ENCODE measurements around the gene NDUFS7. TPM values are rescaled to one million over a fixed set of nuclear protein-coding genes. Genes with fewer than 3 reads are reported as not detected.
A peak's percentile ranks its signal among the peaks of the same experiment; 100 is the strongest.
"Not testable (repeated sequence)": the region's sequence is repeated elsewhere in the genome, so short reads cannot be mapped to it uniquely, and the experiment has no call there.

Gene NDUFS7
- total RNA-seq, 1 donor from 2014 or later = 120 TPM

DNA sequence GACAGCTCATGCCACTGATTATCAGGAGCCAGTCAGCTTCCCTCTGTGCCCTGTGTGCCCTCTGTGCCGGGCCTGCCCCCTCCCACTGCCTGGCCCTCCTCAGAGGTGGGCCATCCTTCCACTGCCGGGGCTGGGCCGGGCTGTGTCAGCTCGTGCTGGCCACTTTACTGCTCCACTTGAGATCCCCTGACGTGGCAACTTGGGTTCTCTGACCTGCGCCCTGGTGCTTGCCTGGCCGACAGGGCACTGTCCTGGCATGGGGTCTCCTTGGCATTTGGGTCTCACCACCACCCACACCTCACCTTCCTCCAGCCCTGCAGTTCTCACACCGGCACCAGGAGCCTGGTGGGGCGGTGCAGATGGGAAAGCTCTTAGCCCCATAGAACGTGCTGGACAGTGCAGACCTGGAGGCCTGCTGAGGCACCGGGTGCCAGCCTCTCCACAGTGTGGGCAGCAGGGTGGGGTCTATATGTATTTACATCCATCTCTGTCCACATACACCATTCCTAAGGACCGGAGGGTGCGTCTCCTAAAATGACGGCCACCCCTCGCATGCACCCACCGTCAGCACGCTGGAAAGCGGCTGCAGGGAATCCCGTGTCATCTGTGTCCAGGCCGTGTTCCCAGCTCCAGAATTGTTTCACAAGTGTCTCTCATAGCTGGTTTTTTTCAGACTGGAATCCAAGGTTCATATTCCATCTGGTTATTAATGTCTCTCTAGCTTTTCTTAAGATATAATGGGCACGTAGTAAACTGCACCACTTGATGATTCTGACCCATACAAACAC, 35.4 kb downstream of the NDUFS7 start:
- ATAC-seq = no peak

DNA sequence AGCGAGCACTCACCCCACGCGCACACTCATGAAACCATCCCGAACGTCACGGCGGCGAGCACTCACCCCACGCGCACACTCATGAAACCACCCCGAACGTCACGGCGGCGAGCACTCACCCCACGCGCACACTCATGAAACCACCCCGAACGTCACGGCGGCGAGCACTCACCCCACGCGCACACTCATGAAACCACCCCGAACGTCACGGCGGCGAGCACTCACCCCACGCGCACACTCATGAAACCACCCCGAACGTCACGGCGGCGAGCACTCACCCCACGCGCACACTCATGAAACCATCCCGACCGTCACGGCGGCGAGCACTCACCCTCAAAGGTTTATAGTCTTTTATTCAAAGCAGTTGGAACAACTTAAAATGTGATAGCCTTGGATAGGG, 36.4 kb downstream of the NDUFS7 start:
- ATAC-seq = not testable (repeated sequence)

DNA sequence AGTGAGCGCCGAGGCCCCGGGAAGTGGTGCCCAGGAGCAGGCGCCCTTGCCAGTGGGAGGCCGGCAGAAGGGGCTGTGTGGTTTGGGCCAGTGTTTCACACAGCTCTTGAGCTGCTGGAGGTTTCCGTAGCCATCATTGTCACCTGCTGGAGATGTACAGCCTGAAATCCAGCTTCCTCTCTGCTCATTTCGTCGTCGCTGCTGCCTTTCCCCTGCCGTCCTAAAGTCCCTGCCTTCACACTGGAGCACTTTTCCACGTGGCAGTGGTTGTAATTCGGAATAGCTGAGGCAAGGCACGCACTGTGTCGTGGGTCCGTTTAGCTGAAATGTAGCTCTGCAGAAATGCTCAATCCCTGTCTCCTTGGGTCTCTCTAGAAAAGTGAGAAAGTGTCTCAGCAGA, 36.9 kb downstream of the NDUFS7 start:
- ATAC-seq = no peak

DNA sequence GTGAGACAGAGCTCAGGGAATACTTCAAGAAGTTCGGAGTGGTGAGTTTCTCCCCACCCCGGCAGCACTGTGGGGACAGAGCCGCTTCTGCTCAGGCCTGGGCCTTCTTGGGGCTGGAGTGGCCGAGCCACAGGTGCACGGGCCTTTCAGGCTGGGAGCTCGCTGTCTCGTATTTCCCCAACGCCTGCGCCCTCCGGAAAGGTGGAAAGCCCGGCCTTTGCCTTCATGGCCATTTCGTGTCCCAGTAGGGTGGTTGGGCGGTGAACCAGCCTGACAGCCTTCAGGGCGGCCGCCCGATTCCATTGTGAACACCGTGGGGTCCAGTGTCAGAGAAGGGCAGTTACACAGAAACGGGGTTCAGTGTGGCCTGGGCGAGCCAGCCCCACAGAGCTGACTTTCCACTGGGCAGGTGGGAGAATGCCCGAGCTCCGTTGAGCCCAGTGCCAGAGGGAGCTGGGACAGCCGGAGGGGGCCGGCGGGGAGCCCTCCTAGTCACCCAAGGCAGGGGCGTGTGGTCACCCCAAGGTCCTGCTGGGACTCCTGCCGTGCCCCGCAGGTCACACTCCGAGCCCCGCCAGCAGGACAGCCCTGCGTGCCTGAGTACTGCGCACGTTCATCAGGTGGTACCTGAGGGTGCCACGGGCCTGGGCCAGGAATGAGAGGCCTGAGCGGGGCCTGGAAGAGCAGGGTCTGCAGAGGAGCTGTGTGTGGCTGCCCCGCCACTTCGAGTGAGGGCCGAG, 37.7 kb downstream of the NDUFS7 start:
- ATAC-seq = no peak

DNA sequence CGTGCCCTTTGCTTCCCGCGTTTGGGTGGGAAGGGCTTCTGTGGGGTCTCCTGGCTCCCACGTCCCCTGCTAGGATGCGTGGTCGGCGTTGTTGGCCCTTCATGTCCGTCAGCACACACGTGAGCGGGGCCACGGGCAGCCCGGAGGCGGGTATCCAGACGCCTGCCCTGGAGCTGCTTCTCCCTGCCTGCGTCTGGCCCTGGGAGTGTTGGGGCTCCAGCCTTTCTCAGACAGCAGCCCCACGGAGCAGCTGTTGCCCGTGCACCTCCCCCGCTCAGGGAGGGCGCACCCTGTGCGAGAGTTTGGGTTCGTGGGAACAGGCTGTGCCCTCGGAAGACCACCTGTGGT, 38.2 kb downstream of the NDUFS7 start:
- no peak for ATAC-seq

DNA sequence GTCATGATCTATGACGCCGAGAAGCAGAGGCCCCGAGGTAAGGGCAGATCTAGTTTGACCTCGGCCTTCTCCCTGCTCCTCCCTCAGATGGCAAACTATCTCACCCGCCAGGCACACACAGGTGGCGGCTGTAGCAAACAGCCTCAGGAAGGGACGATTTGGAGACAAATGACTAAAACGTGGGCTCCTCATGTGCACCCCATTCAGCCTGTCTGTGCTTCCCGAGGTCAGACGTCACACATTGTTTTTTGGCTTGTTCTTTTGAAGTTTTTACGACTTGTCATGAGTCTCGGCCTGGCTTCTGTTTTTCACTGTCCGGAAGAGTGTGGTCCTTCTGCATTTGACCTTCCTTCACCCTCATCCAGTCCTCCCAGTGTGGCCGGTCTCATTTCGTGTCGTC, 38.7 kb downstream of the NDUFS7 start:
- no peak for ATAC-seq

DNA sequence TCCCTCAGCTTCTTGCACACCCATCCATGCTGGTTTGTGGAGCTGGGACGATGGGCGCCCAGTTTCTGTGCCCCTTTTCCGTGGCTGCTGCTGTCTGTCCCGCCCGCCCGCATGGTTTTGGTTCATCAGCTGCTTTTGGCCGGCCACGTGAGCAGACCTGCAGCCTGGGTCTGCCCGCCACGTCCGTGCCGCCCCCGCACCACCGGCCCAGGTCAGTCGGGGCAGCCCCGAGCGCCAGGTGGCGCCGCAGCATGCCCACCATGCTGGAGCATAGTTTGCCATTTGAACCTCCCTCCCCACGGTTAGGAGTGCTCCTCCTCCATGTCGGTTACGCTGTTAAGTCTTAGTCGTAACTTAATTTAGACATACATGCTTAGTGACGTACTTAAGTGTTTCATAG, 39.2 kb downstream of the NDUFS7 start:
- ATAC-seq = no peak

DNA sequence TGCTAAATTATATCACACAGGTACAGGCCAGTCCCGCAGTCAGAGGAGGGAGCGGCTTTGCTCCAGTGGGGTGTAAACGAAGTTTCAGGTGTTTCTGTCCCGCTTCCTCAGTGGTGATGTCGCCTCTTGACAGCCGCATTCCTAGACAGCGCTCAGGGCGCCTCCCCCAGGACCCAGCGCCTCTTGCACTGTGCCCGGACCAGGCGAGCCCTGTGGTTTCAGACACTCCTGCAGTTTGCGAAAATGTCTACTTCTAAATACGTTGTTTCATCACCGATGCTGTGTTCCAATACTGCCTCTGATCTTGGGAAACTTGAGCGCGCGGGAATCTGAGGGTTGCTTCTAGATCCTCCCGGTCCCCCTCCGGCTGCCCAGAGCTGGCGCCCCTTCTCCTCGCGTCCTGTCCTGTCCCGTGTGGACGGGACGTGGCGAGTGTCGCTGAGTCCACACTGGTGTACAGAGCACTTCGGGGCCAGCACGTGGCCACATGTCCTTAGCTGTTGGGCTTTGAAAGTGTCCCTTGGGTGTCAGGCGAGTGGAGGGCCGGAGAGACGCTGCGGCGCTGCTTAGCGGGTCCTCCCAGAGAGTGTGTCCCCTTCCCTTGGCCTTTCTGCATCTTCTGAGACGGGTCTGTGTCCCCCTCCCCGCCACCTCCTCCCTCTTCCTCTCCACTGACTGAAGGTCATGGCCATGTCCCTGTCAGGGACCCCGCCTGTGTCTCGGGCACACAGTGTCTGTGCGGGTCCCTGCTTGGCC, 39.9 kb downstream of the NDUFS7 start:
- no peak for ATAC-seq

DNA sequence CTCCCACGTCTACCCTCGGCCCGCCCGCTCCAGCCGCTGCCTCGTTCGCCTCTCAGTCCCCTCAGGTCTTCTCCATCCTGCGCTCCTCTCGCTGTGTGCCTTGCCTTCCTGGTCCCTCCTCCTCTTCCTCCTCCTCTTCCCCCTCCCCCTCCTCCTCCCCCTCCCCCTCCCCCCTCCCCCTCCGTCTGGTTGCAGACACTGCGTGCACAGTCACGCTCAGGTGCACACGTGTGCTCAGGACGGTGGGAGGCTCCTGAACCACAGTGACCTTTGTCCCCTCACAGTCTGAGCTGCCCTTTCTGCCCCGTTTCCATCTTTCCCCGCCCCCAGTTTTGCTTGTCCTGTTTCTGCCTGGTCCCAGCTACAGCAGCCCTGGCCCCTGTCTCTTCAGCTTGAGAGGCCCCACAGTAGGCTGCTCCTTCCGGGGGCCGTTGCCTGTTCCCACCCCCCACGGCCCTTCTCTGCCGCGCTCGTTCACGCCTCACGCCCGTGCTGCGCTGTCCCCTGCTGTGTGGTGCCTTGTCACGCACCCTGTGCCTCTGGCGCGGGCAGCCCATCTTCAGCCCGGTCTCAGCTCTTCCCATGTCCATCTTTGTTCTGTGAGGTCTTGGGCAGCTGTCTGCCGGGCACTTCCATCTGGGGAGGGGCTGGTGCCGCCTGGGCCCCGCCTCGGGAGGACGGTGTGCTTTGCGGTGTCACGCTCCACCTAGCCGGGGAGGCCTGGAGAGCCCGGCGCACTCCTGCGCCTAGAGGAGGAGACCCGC, 40.7 kb downstream of the NDUFS7 start:
- ATAC-seq = peak; percentile 24

DNA sequence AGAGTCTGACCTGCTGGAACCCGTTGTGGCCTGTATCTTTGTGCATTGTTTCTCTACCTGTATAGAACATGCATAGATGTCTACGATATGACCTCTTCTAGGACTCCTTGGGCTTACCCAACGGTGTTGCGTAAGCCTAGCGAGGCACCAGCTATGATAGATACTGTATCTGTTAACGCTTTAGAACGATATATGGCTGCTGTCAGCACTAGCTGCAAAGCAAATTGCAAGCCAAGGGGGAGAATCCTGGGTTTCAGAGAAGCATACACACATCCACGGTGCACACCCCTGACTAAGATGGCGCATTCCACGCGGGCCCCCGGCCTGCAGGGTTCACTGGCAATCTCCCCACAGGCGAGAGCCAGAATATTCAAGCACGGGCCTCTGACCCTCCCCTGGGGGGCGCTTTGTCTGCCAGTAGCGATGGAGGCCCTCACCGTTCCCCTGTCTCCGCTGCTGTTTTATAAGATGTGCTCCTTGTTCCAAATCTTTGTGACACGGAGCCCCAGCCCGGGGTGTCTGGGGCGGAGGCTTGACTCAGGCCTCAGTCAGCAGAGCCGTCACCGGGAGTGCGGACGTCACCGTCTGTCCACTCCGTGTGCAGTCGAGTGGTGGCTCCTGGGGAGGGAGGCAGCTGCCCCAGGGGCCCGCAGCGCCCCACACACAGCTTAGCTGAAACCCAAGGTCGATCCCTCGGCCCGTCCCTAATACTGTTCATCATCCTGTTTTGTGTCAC, 41.6 kb downstream of the NDUFS7 start:
- peak; percentile 87 for ATAC-seq

DNA sequence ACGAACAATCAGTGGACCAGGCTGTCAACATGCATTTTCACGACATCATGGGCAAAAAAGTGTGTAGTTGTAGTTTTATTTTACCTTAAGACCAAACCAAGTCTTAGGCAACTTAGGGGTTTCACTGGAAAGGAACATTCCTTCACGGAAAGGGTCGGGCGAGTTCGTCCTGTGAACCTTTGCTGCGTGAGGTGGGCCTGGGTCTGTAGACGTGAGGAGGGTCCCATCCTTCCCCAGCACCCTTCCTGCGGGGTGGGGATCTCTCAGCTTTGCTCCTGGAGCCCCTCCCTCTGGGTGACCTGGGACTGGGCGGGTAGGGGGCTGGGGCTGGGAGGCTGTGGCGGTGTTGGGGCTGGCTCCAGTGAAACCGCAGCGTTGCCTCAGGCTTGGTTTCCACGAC, 42.2 kb downstream of the NDUFS7 start:
- ATAC-seq = no peak

DNA sequence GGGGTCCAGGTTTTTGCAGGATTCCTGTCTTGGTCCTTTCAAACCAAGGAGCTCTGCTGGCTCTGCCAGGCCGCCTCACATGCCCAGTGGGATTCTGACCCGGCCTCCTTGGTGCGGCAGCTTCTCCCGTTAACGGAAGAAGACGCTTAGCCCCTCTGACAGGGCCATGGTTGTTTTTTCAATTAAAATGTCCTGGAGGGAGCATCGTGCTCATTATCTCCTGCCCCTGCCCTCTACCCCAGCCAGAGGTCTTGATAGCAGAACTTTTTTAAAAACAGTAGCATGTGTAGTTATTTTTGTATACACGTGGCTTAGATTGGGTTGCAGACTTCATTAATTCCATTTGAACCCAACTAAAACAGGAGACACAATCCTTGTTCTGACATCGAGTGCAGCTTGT, 43.0 kb downstream of the NDUFS7 start:
- no peak for ATAC-seq

DNA sequence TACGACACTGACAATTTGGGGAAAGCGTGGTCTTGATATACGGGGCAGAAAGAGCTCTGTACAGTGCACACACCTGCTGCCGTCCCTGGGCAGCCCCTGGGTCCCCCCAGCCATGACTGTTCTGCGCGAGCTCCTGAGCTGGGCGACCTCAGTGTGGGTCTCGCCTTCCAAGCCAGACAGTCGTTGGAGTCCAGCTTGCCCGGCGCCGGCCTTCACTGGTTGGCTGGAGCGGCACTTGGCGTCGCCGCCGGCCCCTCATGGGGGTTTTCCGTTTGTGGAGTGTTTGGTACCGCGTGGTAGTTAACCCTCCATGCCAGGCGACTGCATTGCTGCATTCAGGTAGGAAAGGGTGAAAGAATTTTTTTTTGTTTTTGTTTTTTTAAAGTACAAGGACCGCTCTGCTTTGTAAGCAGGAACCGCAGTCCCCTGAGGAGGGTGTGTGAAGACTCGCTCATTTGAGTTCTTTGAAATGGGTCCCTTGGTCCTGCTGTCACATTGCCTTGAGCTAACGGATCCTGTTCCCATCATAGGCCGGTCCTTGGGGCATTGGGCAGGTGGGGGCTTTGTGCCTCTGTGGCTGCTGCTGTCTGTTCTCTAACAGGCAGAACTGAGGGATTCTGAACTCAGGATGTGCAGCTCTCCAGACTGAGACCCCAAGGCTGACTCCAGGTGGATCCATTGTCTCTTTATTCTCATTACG, 43.7 kb downstream of the NDUFS7 start:
- no peak for ATAC-seq

DNA sequence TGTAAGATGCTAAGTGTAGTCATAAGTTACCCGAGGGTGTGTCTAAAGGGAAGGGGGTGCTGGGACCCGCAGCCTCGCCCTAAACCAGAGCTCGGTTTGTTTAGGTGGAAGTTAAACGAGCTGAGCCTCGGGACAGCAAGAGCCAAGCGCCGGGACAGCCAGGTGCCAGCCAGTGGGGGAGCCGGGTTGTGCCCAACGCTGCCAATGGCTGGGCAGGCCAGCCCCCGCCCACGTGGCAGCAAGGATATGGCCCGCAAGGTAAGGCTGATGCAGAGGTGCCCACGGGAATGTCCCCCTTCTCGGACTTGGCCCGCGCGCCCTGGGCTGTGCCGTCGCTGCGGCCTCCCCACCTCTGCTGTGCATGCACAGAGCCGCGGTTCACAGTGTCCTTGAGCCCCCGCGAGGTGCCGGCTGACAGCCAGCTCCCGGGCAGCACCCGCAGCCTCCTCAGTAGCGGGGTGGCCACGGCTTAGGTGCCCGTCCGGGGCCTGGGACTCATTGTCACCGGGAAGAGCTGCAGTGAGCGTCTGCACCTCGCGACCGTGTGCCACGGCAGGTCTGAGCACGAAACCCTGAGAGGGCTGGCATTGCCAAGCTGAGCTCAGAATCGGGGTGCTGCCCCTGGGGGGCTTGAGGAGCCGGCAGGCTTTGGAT, 45.2 kb downstream of the NDUFS7 start:
- ATAC-seq = no peak

DNA sequence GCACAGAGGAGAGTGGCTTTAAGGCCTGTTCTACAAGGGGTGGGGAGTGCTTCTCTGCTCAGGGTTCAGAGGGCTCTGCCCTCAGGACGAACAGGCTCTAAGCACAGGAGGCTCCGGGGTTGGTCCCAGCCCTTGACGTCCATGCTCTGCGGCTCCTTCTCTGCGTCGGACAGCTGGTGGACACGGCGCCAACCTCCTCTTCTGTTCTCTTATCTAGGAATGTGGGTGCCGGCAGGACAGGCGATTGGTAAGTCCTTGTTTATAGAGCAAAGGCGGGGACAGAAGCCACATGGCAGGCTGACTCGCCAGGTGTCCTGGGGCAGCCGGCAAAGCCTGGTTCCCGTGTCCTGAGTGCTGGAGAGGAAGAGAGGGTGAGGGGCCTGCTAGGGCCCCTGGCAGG, 46.0 kb downstream of the NDUFS7 start:
- ATAC-seq = no peak

DNA sequence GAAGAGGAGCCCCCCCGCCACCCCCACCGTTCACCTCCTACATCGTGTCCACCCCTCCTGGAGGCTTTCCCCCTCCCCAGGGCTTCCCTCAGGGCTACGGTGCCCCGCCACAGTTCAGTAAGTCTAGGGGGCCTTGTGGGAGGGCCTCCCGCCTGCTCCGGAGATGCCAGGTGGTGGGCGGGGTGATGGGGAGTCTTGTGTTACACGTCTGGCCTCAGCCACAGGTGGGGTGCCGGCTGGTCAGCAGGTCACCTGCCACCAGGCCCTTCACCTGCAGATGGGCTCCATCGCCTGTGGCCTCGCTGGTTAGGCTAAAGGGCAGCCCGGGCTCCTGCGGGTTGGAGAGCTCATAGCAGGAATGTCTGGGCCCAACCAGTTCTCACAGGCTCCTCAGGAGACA, 46.5 kb downstream of the NDUFS7 start:
- ATAC-seq = no peak

DNA sequence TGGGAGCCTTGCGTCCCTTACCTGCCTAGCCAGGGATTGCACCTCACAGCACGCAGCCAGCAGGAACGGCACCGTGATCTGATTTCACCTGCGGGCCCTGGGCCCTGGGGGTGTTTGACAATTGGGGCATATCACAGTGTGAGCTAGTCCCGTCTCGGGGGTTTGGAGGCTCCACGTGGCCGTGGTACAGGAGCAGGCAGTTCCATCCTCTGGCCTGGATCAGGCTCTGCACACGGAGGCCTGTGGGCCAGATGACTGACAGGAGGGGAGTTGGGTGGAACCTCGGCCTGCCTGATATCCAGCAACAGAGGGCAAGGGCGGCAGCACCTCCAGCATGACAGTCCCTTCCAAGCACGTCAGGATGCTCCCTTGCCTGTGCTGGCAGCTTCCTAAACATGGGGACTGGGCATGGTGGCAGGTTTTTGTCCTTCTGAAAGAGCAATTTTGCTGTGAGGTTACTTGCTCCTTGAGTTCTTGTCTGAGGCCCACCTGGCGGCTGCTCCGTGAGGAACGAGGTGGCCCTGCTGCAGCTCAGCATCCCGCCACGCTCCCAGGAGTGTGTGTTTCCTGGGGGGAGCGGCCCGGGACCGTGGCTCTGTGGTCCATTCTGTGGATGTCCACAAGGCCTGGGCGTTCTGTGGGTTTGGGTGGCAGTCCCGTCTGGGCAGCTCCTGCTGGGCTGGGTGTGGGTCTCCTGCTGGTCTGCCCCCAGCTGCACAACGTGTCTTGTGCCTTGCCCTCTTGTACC, 48.2 kb downstream of the NDUFS7 start:
- no peak for ATAC-seq

DNA sequence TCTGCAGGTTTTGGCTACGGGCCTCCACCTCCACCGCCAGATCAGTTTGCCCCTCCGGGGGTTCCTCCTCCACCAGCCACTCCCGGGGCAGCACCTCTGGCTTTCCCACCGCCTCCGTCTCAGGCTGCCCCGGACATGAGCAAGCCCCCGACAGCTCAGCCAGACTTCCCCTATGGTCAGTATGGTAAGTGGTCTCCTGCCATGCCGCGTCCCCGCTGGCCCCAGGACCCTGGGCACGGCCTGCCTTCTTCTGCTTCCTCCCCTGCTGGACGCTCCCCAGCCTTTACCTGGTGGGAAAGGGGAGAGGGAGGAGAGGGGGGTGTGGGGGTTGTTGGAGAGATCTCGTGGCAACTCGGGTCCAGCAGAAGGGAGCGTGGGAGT, 48.8 kb downstream of the NDUFS7 start:
- no peak for ATAC-seq

DNA sequence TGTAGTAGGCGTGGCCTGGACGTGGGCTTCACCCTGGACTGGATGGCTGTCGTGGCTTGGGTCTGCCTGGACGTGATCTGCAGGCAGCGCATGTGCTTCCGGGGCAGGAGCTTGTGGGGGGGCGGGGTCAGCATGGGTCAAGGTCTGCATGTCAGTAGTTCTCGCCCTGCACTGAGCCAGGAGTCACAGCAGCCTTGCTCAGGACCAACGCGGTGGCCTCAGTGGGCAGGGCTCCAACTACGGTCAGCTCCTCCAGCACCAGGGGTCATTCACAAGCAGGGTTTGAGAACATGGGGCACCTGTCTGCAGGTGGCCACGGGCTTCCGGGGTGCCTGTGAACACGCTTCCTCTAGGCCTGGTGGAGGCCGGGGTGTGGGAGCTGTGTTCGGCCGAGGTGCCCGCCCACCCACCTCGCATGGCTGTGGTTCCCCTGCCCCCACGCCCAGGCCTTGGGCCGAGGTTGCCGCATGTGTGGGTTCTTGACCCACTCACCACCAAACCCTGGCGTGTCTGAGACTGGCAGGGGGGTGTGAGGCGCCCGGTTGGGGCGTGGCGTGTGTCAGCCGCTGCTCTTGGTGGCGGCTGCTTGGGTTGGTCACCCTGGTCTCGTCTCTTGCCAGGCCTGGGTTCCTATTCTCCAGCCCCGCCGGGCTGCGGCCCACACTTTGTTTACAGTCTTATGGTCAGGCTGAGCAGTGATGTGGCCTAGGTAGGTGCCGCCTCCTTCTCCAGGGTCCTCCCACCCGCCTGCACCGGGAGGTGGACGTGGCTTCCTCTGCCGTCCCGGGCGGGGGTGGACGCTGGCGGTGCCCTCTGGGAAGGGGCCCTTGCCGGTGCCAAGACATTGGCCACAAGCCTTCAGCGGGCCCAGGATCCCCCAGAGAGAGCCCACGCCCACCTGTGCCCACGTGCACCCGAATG, 49.7 kb downstream of the NDUFS7 start:
- no peak for ATAC-seq
